Measurements from ENCODE around the gene NME4. TPM values are rescaled to one million over a fixed set of nuclear protein-coding genes. Genes with fewer than 3 reads are reported as not detected.
A peak's percentile ranks its signal among the peaks of the same experiment; 100 is the strongest.
"Not testable (repeated sequence)": the region's sequence is repeated elsewhere in the genome, so short reads cannot be mapped to it uniquely, and the experiment has no call there.

The NME4 gene
- total RNA-seq (100 to 1,000 TPM in 3 of 7 donors, 10 to 100 TPM in 4; 48.8 to 133 (median 93.4) TPM), polyA plus RNA-seq (100 to 1,000 TPM in 1 of 2 donors, 10 to 100 TPM in 1; 72.9 to 117 TPM)
- long read RNA-seq, donor 1, transcript NME4-201 (5 exons, 995 nt): minor isoform, 5 of 52 reads
- long read RNA-seq, donor 1, transcript NME4-209 (5 exons, 1,652 nt): minor isoform, 7 of 52 reads
- long read RNA-seq, donor 1, transcript NME4-211 (6 exons, 1,193 nt): major isoform, 10 of 52 reads
- long read RNA-seq, donor 1, partial matches to known transcripts: 9 of 52 reads
- long read RNA-seq, donor 1, other reads (novel, unspliced or antisense): 19 of 52 reads
- long read RNA-seq, donor 2, transcript NME4-201 (5 exons, 995 nt): major isoform, 33 of 37 reads
- long read RNA-seq, donor 2, partial matches to known transcripts: 0 of 37 reads
- long read RNA-seq, donor 2, other reads (novel, unspliced or antisense): 0 of 37 reads
- long read RNA-seq, donor 3, transcript NME4-211 (6 exons, 1,193 nt): minor isoform, 13 of 105 reads
- long read RNA-seq, donor 3, transcript NME4-209 (5 exons, 1,652 nt): minor isoform, 6 of 105 reads
- long read RNA-seq, donor 3, transcript NME4-201 (5 exons, 995 nt): major isoform, 43 of 105 reads
- long read RNA-seq, donor 3, partial matches to known transcripts: 8 of 105 reads
- long read RNA-seq, donor 3, other reads (novel, unspliced or antisense): 31 of 105 reads

DNA sequence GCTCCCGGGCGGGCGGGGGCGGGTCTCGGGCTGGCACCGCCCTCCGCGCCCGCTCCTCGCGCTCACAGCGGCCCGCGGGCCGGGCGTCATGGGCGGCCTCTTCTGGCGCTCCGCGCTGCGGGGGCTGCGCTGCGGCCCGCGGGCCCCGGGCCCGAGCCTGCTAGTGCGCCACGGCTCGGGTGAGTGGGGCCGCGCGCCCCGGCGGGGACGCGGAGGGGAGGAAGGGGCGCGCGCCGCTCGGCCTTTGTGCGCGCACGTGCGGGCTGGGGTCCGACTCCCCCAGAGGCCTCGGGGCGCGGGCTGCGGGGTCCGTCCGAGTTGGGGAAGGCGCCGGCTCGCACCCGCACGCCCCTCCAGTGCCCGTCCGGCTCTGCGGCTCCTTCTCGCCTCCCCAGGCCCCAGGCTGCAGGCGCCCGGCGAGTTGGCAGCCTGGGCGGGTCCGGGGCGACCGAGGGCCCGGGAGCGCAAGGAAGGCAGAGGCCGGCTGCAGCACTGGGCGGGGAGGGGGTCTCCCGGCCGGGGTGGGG is at the start of gene NME4:
NME4 (plus strand) TSS at position 65 of the 527 bp plus-strand sequence; CDS start at position 89, 24 bp downstream.
- H3K4me1 ChIP-seq (ENCODE audit: insufficient read depth): peaks cover 3% of the 10 kb centered on the region
- intact Hi-C loops (cut with DNase I): no loop called here
- H3K9me3 ChIP-seq: no peaks in the 10 kb centered on the region
- DNase-seq: peak; percentile 40 to 68 (median 59)
- 0 to 1% (median 0%) methylated on average over 16 to 71 of the region's 75 CpGs for WGBS, 3 donors
- H3K36me3 ChIP-seq: no peaks in the 10 kb centered on the region
- no peaks in the 10 kb centered on the region for H3K27me3 ChIP-seq
- peak within 1 kb of the TSS; percentile 65 for H3K4me3 ChIP-seq
- TF ChIP-seq POLR2A (IDR thresholded peaks at IDR 0.05): no peak
- no peak for TF ChIP-seq EP300 (IDR thresholded peaks at IDR 0.05)
- no peak for TF ChIP-seq CTCF (IDR thresholded peaks at IDR 0.05)
- peak within 1 kb of the TSS; percentile 83 to 91 for H3K27ac ChIP-seq

DNA sequence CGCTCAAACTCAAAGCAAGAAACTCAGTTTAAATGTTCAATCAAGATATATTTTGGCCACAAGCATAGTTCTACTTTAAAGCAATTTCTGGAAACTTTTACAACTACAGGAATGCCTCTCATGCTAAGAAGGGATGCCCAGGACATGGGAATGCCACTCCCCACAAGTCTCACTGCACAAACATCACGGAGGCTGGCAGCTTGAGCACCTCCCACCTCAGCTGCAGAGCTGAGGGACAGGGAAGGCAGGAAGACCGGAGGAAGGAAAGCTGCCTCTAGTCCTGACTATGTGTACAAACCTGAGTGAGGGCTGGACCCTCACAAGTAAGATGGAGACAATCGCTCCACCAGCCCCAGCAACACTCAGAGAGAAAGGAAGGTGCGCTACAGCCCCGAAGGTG is 49.8 kb upstream of the NME4 start:
- Histone ChIP-seq H3K4me3 (no peak overlapping the region), H3K27me3 (no peaks in the 10 kb centered on the region), H3K9me3 (no peaks in the 10 kb centered on the region), H3K36me3 (no peaks in the 10 kb centered on the region), H3K27ac (no peak overlapping the region), H3K4me1 (ENCODE audit: insufficient read depth) (peaks cover 3% of the 10 kb centered on the region)
- intact Hi-C loops (cut with DNase I): loop anchor here in 1 of 4 donors (5.0 kb wide), 1 partner anchor 110 kb away; no protein-coding TSS in a partner anchor
- TF ChIP-seq EP300 (IDR thresholded peaks at IDR 0.05) (no peak), CTCF (IDR thresholded peaks at IDR 0.05) (no peak), POLR2A (IDR thresholded peaks at IDR 0.05) (no peak)
- 91 to 96% (median 93%) methylated on average over 6 of the region's 6 CpGs for WGBS, 3 donors
- no peak for DNase-seq

DNA sequence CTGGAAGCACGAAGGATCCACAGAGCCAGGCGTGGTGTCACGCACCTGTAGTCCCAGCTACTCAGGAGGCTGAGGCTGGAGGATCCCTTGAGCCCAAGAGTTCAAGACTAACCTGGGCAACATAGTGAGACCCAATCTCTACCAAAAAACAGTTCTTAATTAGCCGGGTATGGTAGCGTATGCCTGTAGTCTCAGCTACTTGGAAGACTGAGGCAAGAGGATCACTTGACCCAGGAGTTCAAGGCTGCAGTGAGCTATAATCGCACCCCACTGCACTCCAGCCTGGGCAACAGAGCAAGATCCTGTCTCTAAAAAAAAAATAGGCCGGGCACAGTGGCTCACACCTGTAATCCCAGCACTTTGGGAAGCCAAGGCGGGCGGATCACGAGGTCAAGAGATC is 48.5 kb upstream of the NME4 start:
- H3K27me3 ChIP-seq; H3K36me3 ChIP-seq; H3K4me1 ChIP-seq (ENCODE audit: insufficient read depth); H3K9me3 ChIP-seq; DNase-seq; H3K4me3 ChIP-seq; H3K27ac ChIP-seq: not testable (repeated sequence)
- 88 to 95% (median 95%) methylated on average over 10 of the region's 10 CpGs for WGBS, 3 donors
- intact Hi-C loops (cut with DNase I): loop anchor here in 1 of 4 donors (5.0 kb wide), 1 partner anchor 111 kb away; no protein-coding TSS in a partner anchor

DNA sequence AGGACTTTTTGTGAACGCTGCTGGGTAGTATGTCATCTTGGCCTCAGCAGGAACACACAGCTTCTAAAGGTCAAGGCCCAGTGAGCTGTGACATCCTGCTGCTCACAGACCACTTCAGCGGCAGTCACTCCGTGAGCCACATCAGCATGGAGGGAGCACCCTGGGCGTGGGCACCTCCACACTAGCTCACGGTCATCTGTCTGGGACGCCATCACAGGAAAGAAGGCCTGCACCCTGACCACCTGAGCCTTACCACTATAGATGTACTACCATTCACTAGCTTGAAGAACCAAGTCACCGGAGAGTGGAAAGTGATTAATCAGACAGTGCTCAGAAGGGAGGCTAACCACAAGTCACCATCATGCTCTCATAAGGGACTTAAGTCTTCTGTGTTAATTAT is 47.8 kb upstream of the NME4 start:
- no peaks in the 10 kb centered on the region for H3K4me1 ChIP-seq (ENCODE audit: insufficient read depth)
- no peak for DNase-seq
- H3K4me3 ChIP-seq: no peak overlapping the region
- H3K9me3 ChIP-seq: no peaks in the 10 kb centered on the region
- no peaks in the 10 kb centered on the region for H3K36me3 ChIP-seq
- TF ChIP-seq EP300 (IDR thresholded peaks at IDR 0.05): no peak
- no peak for TF ChIP-seq CTCF (IDR thresholded peaks at IDR 0.05)
- TF ChIP-seq POLR2A (IDR thresholded peaks at IDR 0.05): no peak
- intact Hi-C loops (cut with DNase I): loop anchor here in 1 of 4 donors (5.0 kb wide), 1 partner anchor 112 kb away; no protein-coding TSS in a partner anchor
- H3K27me3 ChIP-seq: no peaks in the 10 kb centered on the region
- 84 to 91% (median 87%) methylated on average over 7 of the region's 7 CpGs for WGBS, 3 donors
- H3K27ac ChIP-seq: no peak overlapping the region
